ENCODE data around the gene CCDC192.
"Not testable (repeated sequence)": the region's sequence is repeated elsewhere in the genome, so short reads cannot be mapped to it uniquely, and the experiment has no call there.

The CCDC192 gene, protein sequence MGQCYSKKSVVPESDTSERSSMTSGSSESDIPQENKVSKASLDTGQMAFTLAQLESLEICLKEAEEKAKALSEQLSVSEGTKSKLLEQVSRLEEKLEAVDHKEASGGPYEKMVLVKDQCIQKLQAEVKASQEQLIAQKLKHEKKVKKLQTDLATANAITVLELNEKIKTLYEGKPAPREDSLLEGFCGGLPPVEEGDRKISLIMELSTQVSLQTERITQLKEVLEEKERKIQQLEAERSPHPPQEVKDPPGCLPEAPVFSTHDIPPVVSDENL

DNA sequence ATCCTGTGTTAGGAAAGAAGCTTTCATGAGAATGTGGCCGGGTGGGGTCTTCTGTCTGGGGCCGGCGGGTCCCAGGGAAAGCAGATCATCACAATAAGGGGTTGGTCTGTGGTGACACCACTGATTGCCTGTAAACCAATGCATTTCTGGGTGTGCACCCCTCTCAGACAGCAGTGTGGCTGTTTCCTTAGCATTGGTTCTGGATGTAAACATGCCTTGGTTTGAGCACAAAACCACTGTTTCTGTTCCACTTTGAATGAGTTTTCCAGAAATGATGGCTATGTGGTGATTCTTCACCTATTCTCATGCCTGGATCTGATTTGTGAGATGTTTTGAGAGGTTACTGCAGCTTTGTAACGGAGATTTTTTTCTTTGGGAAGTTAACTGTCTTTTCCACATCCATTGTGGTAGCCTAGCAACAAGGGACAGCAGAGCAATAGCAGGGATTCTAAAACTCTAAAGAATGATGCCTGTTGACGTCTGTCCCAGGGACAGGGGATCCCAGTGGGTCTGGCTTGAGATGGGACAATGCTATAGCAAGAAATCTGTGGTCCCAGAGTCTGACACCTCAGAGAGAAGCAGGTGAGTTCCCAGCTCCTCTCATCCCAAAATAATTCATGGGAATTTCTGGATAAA is at the start of gene CCDC192:
TSS of gene CCDC192 (plus strand) at position 466 of the 636 bp plus-strand sequence. CDS start at position 521, 55 bp downstream.
- DNase-seq: no peak

DNA sequence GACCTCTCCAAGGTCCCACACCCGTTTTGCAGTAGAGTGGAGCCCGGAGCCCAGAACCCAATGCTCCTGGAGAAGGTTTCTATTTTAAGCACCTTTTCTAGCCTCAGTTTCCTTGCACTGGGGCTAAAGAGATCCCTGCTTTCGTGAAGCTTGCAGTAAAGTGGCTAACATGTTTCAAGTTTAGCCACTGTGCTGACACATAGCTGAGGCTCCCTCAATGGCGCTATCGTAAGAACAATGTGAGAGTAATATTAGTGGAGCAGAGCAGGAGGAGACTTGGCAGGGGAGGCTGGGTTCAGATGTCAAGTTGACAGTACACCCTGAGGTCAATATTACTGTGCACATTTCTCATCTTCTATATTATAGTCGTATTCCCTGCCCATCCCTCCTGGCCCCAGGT is 46.4 kb upstream of the CCDC192 start:
- no peak for DNase-seq

DNA sequence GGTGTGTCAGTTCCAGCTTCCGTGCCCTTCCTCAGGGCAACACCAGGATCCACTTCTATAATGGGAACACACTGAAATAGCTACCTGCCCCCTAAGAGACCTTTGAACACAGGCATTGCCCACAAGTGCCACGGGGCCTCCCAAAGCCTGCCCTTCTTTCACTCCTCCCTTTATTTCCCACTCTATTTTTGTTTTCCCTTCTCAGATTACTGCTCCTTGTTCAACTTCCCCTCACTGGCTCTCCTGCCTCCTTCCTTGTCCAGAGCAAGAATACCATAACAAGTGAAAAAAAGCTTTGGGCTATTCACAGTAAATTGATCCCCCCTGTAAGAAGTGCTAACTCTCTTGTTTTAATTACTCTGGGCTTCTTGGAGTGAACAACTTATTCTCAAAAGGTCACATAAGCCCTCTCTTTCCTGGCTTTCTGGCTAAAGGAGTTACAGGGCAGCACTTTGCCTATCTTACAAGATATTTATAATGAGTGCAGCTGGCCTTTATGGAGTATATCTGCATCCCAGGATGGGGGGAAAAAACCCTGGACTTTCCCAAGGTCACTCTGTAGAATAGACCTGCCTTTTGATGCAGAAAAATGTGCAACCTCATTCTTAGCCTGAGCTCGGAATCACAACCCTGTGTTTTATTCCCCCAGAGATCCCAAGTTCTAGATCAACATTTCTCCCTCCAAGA is 43.0 kb upstream of the CCDC192 start:
- DNase-seq: no peak

GRCh38 chr5:127664093-127664492 is 39.1 kb upstream of the CCDC192 start:
- no peak for DNase-seq

DNA sequence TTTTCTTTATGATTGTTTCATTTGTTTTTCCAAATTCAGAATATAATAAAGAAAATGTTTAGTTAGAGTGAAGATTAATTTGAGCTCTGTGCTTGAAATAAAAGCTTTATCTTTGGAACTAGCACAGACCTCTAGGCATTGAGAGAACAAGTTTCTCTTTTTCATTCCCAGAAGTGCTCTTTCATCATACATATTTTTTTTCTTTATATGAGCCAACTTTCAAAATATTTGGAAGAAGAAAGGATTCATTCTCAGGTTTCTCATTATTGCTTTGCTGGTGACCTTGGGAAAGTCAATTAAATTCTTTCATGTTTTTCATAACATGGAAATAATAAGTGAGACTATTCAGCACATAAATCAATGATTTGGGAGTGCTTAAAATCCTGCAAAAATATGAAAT is 37.5 kb upstream of the CCDC192 start:
- no peak for DNase-seq

DNA sequence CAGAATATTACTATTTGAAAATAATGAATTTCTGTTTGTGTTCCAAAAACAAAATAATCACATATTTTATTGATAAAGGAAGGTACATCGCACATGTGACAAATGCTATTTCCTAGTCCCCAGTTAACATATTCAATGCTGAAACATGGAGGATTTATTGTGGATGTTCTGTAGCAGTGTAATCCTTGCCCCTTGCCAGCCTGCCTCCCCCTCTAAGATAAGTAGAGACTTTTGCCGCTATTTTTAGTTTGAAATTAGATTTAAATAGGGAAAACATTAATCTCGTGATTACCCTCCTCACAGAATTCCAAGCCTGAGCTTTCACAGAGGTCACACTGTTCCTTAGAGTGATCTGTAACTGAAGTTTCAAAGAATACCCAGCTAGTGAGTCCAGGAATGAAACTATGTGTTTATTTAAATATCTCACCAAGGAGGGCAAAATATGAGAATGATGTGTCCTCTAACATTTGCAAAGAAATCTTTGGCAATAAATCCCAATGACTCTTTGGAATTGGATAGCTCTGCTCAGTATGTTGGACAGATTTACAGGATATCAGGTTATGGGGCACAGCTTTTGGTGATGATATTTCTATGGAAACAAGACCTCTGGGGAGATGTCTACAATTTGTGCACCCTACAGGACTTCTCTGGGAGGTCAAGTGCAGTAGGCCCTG is 37.0 kb upstream of the CCDC192 start:
- no peak for DNase-seq

- no peak for DNase-seq
Observed at GRCh38 chr5:127667926-127668325, 35.3 kb upstream of the CCDC192 start.

- DNase-seq: no peak
Observed at GRCh38 chr5:127671218-127671617, 32.0 kb upstream of the CCDC192 start.

DNA sequence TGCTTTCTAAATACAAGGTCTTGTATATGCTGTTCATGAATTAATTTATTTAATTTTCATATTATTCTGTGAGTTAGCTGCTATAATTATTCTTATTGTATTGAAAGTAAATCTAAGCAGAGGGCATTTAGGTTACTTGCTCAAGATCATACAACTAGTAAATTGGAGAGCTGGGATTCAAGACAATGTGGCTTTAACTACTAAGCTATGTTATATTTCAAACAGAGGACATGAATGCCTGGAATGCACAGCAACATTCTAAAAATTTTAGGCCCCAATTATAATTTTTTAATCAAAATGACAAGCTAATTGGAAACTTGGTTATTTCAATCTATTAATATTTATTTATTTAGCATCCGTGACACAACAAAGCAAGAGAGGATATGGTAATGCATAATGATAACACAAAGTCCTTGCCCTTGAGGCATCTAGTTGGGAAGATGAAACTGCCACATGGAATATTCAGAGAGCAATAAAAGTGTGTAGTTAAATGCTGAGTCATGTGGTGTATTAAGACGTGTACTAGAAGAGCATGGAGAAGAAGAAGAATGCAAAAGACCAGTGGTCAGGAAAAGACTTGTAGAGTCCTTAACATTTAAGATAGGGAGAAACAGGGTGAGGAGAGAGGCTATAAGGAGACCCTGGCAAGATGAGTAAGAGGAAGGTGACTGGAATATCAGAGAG is 29.9 kb upstream of the CCDC192 start:
- DNase-seq: no peak

DNA sequence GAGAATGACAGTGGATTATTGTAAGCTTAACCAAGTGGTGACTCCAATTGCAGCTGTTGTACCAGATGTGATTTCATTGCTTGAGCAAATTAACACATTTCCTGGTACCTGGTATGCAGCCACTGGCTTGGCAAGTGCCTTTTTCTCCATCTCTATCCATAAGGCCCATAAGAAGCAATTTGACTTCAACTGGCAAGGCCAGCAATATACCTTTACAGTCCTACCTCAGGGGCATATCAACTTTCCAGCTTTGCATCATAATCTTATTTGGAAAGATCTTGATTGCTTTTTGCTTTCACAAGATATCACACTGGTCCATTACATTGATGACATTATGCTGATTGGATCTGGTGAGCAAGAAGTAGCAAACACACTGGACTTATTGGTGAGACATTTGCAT is 26.2 kb upstream of the CCDC192 start:
- not testable (repeated sequence) for DNase-seq

DNA sequence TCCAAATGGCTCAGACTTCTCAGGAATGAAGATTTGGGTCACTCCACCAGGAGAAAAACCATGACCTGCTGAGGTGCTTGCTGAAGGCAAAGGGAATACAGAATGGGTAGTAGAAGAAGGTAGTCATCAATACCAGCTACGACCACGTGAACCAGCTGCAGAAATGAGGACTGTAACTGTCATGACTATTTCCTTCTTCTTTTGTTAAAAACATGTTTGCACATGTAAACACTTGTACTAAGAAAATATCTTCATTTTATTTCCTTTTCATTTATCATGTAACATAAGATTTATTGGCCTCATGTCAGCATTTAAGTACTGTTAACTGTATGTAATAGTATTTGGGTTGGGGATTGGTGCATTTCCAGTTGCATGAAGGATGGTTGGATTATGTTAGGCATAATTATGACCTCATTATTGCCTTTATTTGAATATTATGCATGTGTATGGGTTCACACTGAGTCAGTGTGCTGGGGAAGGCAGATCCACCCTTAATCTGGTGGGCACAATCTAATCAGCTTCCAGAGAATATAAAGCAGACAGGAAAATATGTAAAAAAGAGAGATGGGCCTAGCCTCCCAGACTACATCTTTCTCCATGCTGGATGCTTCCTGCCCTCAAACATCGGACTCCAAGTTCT is 23.4 kb upstream of the CCDC192 start:
- DNase-seq: not testable (repeated sequence)

DNA sequence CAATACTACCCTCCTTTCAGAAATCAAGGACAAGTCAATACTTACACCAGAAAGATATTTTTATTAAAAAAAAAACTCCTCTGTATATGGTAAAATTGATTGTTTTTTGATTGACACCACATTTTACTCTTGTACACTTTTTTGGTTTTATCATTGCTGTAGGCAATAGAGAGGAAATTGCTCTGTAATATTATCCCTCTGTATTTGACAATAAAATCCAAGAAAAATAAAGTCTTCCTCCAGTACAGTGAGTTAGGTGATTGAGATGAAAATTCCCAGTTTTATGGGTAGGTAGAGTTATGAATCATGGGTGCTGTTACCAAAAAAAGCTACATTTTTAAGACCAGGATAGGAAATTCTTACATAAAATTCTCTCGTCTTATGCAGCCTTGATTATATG is 22.6 kb upstream of the CCDC192 start:
- DNase-seq: no peak

DNA sequence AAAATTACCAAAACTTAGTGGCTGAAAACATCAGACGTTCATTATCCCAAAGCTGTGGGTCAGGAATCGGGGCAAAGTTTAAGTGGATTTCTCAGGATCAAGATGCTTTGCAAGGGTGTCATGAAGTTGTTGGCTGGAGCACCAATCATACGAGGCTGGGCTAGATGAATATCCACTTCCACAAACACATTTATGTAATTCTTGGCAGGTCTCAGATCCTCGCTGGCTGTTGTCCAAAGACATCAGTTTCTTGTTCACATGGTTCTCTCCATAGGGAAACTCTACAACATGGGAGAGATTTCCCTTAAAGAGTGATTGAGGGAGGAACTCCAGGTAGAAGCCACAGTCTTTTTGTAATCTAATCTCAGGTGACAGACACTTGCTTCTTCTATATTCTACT is 20.2 kb upstream of the CCDC192 start:
- DNase-seq: no peak

DNA sequence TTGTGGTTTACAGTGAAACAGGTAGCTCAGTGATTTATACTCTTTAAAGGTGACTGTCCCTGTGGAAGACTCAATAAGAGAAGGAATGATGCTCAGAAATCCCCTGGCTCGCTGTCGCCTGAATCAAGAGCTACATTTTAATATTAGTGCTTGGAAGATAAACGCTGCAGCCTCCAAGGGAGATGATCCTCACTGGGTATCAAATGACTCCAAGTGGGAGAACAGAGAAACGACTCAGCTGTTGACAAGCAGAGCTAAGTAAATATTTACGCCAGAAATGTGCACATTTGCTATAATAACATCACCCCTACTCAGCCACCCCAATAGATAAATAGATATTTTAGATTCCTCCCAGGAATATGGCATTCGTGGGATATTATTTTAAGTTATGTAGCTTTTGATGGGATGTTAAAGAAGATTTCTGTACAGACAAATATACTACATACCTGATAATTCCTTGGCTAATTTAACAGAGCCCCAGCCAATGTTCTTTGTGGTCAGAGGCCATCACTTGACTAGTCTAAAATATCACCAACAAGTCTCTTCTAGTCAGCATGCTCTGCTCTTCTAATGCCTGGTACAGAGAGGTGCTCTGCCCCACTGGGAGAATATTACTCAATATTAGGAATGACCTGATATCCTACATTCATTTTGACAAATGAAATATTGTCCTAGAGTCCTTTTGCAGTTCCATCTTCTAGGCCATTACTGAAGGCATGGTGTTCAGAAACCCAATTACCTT is 18.3 kb upstream of the CCDC192 start:
- DNase-seq: no peak

- no peak for DNase-seq
Observed at GRCh38 chr5:127685662-127686061, 17.5 kb upstream of the CCDC192 start.

- no peak for DNase-seq
Observed at GRCh38 chr5:127686424-127686823, 16.8 kb upstream of the CCDC192 start.

GRCh38 chr5:127694518-127695171 is 8.5 kb upstream of the CCDC192 start:
- no peak for DNase-seq

DNA sequence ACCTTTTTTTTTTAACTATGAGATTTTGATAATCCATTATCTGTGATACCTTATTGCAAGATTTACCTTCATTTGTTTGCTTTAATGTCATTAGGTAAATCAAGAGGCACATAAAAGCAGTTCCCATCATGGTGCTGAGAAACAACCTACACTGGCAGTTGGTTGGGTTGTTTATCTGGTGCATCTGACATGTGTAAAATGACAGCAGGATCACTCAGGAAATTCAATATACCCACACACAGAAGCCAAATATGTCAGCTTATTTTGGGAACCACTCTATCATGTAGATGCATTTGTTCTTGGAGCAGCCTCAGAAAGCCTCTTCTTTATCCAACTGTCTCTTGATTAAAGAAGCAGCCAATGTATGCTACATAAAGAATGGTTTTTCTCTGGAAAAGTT is 7.8 kb upstream of the CCDC192 start:
- DNase-seq: no peak

- DNase-seq: no peak
Observed at GRCh38 chr5:127696683-127697082, 6.5 kb upstream of the CCDC192 start.

- DNase-seq: no peak
Observed at GRCh38 chr5:127697894-127698600, 5.1 kb upstream of the CCDC192 start.

GRCh38 chr5:127699416-127699815 is 3.8 kb upstream of the CCDC192 start:
- no peak for DNase-seq

Data from CD4-positive, alpha-beta T cell treated with Interleukin-12 subunit alpha and Interleukin-12 subunit beta, for 1 hour (primary cell).